ENCODE results near the gene ZFP62.

DNA sequence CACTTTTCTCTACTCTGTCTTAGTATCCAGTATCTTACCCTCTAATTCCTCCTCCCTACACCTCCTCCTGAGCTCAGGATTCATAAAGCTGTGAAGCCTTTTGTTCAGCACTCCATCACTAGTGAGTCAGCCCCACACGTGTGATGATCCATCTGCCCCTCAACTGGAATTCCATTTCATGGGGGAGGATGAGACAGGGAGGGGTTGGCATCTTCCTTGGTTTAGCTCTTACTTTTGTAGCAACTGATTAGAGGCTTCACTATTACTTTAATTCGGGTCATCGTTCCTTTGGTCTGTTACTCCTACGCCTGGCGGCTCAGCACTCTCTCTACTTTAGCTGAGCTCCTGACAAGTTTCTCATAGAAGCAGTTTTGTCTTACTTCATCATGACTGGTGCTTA, 49.7 kb upstream of the ZFP62 start:
- TF ChIP-seq, protein P1, sequence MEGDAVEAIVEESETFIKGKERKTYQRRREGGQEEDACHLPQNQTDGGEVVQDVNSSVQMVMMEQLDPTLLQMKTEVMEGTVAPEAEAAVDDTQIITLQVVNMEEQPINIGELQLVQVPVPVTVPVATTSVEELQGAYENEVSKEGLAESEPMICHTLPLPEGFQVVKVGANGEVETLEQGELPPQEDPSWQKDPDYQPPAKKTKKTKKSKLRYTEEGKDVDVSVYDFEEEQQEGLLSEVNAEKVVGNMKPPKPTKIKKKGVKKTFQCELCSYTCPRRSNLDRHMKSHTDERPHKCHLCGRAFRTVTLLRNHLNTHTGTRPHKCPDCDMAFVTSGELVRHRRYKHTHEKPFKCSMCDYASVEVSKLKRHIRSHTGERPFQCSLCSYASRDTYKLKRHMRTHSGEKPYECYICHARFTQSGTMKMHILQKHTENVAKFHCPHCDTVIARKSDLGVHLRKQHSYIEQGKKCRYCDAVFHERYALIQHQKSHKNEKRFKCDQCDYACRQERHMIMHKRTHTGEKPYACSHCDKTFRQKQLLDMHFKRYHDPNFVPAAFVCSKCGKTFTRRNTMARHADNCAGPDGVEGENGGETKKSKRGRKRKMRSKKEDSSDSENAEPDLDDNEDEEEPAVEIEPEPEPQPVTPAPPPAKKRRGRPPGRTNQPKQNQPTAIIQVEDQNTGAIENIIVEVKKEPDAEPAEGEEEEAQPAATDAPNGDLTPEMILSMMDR (conservative IDR thresholded peaks at IDR 0.05 in 1 of 2, IDR thresholded peaks at IDR 0.05 in 1 of 2; ENCODE audit: low read depth in 1 of 2, low read length in 2 of 2): no peak
- no peak for TF ChIP-seq EZH2 (IDR thresholded peaks at IDR 0.05; ENCODE audit: low read length, missing control alignments)
